Activated T-helper 9 cell treated with anti-CD3 and anti-CD28 coated beads, Interleukin-2, amount 50 U/mL, for 16 hours (primary cell): Measurements from ENCODE around the gene WWP2.

Experiments used
- DNase-seq: peaks from one replicate; pipeline ENCODE4 v3.0.0-alpha.2; 2020; ENCODE audit warnings: low read depth

The WWP2 gene

GRCh38 chr16:69927056-69927757 is 165.1 kb downstream of the WWP2 start:
- DNase-seq, result no peak

GRCh38 chr16:69928856-69929400 is 166.8 kb downstream of the WWP2 start:
- no peak for DNase-seq

GRCh38 chr16:69929480-69929879 is 167.3 kb downstream of the WWP2 start:
- DNase-seq, result no peak

- DNase-seq, result no peak
Measured at GRCh38 chr16:69930117-69930776, 168.1 kb downstream of the WWP2 start.

- DNase-seq, result no peak
Measured at GRCh38 chr16:69931631-69932030, 169.5 kb downstream of the WWP2 start.

- DNase-seq, result no peak
Measured at GRCh38 chr16:69932228-69932627, 170.1 kb downstream of the WWP2 start.

- DNase-seq, result no peak
Measured at GRCh38 chr16:69932691-69933392, 170.7 kb downstream of the WWP2 start.

GRCh38 chr16:69934044-69934443 is 171.9 kb downstream of the WWP2 start:
- no peak for DNase-seq

- DNase-seq, result no peak
Measured at GRCh38 chr16:69934751-69935150, 172.6 kb downstream of the WWP2 start.

GRCh38 chr16:69935278-69935711 is 173.2 kb downstream of the WWP2 start:
- no peak for DNase-seq

- DNase-seq, result no peak
Measured at GRCh38 chr16:69935740-69936139, 173.6 kb downstream of the WWP2 start.

- no peak for DNase-seq
Measured at GRCh38 chr16:69936252-69936651, 174.1 kb downstream of the WWP2 start.

- no peak for DNase-seq
Measured at GRCh38 chr16:69936751-69937211, 174.6 kb downstream of the WWP2 start.

GRCh38 chr16:69937465-69937951 is 175.4 kb downstream of the WWP2 start:
- DNase-seq, result no peak

GRCh38 chr16:69938981-69939820 is 177.1 kb downstream of the WWP2 start:
- no peak for DNase-seq

- DNase-seq, result no peak
Measured at GRCh38 chr16:69939821-69940585, 177.9 kb downstream of the WWP2 start.

GRCh38 chr16:69940676-69941075 is 178.5 kb downstream of the WWP2 start:
- no peak for DNase-seq

- no peak for DNase-seq
Measured at GRCh38 chr16:69941251-69942098, 179.3 kb downstream of the WWP2 start.

GRCh38 chr16:69942099-69942491 is 180.0 kb downstream of the WWP2 start:
- no peak for DNase-seq

GRCh38 chr16:69942627-69943170 is 180.6 kb downstream of the WWP2 start:
- DNase-seq, result no peak
